GM12874 (cell line): ENCODE measurements around the gene SHLD3.
A peak's percentile ranks its signal among the peaks of the same experiment; 100 is the strongest.

Experiments used
- TF ChIP-seq, protein P1 (sequence below): IDR thresholded peaks from 2 replicates; pipeline ENCODE4 v1.5.1; 2011; ENCODE audit warnings: low read depth, mild to moderate bottlenecking, control low read depth, low read length, moderate library complexity; ENCODE audit not compliant: insufficient read depth

The SHLD3 gene, protein sequence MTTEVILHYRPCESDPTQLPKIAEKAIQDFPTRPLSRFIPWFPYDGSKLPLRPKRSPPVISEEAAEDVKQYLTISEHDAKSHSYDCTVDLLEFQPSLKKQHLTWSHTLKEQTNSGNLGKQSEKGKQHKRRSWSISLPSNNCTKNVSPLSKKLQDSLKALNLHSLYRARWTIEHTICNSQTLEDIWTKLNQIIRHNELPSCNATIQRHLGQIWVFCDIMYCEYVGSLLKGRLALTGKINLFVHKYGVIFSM

DNA sequence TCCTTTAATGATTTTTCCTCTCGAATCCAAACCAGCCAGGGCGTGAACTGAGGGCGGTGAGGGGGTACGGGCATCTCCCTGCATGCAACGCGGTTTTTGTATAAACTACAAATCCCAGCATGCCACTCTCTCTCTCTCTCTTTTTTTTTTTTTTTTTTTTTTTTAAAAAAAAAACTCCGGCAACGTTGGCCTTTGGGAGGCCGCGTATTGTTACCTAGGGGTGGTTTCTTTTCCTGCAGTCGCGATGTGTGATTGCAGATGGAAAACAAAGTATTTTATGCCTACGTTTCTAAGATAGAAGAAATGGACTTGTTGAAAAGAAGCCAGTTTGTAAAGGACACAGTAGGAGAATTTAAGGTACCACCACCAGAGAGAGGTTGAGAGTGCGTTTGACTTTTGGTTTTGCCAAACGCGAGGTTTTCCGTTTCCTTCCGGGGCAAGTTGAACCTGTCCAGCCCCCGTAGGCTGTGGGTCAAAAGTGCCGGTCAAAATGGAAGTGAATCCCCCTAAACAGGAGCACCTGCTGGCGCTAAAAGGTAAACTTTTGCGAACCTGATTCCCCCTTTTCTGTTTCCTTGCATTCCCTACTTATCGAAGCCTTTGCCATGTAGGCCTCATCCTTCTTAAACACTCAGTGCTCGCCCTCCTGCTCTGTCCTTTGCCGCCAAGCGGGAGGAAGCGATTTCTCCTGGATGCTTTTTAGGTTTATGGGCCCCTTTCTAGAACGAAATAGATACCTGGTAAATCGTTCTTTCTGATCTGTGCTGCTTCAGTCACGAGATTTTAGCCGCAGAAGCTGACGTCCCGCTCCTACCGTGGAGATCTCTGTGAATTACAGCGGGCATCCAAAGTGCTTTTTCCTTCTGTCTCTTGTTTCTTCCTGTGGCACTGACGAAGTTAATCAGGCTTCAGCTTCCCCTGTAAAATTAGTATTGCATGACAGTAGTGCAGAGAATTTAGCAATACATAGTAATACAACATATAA lies at the start of gene SHLD3, which contains the start of gene TRAPPC13:
Gene SHLD3 (plus strand): TSS at position 457 of the 985 bp plus-strand sequence. CDS start 4,561 bp downstream, outside the sequence.
Gene TRAPPC13 (plus strand): TSS at position 457 of the 985 bp plus-strand sequence. CDS start 34 bp downstream, at position 491.
- TF ChIP-seq, protein P1, sequence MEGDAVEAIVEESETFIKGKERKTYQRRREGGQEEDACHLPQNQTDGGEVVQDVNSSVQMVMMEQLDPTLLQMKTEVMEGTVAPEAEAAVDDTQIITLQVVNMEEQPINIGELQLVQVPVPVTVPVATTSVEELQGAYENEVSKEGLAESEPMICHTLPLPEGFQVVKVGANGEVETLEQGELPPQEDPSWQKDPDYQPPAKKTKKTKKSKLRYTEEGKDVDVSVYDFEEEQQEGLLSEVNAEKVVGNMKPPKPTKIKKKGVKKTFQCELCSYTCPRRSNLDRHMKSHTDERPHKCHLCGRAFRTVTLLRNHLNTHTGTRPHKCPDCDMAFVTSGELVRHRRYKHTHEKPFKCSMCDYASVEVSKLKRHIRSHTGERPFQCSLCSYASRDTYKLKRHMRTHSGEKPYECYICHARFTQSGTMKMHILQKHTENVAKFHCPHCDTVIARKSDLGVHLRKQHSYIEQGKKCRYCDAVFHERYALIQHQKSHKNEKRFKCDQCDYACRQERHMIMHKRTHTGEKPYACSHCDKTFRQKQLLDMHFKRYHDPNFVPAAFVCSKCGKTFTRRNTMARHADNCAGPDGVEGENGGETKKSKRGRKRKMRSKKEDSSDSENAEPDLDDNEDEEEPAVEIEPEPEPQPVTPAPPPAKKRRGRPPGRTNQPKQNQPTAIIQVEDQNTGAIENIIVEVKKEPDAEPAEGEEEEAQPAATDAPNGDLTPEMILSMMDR, result peak; percentile 8; the same call in 1 of the 2 replicates

DNA sequence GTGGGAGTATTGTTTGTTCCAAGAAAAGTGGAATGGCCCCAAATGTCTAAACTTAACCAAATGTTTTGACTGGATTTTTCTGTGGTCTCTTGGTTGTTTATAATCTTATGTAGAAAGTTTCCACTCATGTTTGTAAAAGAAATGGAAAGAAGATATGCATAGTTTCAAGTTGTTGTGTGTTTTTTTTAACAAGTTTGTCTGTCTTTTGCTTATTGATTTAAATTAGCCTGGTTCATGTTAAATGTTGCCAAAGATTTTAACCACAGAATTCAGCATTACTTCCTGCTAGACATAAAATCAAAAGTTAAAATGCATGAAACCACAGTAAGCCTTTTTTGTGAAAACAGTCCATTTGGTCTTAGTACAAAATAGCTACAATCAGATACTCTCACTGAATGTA lies 47.7 kb upstream of the SHLD3 start:
- TF ChIP-seq, protein P1, result no peak

DNA sequence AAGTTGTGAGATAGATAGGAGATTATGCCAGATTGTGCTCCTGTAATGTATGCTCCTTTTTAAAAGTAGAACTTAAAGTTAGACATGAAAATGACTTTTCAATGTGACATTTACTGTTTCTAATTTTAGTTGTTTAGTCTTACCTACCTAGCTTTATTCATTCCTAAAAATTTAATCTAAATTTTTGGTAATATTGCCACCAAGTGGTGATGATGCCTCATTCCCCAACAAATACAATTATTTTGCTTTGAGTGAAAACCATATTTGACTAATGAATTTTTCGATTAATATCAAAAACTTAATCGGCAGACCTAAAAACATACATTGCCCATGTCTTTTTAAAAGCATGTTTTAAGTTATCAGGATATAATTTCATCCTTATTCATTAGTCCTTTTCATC lies 36.1 kb upstream of the SHLD3 start:
- TF ChIP-seq, protein P1, result no peak

DNA sequence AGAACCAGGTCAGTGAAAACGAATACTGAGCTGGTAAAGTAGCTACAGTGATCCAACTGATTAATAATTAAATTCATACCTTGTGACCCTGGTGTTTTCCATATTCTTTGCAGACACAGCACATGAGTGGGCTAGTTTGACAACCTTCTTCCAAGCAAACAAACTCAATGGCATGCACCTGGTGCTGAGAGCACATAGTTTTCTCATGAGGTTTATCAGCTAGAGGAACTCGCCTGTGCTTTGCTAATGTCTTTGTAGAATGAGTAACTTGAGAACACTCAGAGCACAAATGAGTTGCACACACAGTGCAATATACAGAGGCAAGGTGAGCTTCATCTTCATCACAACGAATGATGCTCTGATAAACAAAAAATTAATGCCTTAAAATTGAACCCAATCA lies 13.3 kb upstream of the SHLD3 start:
- TF ChIP-seq, protein P1, result no peak

DNA sequence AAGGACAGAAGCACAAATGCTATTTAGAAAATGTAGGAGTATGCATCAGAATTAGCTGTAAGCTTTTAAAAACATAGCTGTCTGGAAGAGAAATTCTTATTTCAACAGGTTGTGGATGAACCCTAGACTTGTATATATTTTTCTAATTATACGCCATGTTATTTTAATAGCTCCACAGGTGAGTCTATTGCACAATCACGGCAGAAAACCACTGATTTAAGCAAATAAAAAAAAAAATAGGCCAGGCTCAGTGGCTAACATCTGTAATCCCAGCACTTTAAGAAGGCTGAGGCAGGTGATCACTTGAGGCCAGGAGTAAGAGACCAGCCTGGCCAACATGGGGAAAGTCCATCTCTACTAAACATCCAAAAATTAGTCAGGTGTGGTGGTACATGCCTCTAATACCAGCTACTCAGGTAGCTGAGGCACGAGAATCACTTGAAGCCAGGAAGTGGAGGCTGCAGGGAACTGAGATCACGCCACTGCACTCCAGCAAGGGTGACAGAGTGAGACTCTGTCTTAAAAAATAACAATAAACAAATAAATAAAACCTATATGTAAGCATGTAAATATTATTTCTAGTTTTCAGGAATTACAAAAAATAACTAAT lies 12.4 kb upstream of the SHLD3 start:
- TF ChIP-seq, protein P1, result no peak

DNA sequence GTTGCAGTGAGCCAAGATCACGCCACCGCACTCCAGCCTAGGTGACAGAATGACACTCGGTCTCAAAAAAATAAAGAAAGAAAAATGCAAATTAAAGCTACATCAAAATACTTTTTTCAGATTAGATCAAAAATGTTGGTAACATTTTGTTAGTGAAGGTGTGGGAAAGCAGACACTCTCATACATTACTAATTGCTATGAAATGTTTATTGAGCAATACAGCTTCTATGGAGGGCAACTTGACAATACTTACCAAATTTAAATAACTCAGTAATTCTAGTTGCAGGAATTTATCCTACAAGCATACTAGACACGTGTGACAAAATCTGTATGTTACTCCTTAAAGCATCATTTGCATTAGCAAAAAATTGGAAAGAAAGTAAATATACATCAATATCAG lies 4.8 kb upstream of the SHLD3 start:
- TF ChIP-seq, protein P1, result no peak

DNA sequence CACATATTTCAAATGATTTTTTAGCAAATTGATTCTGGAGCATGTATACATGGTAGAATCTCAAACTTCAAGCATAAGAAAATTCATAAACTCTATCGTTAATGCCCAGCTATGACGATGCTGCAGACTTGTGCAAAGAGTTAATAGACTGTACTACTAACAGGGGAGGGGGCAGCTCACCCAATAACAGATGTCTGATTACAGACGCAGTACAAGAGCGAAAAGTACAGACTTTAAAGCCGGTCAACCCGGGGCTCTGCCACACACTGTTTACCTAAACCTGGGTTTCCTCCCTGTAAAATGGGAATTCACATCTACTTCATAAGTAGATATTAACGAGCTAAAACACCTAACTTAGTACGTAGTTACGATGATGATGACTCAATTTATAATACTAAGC lies 1.3 kb upstream of the SHLD3 start:
- TF ChIP-seq, protein P1, result no peak
